ENCODE measurements around the gene ADCY7. TPM values are rescaled to one million over a fixed set of nuclear protein-coding genes. Genes with fewer than 3 reads are reported as not detected.
A peak's percentile ranks its signal among the peaks of the same experiment; 100 is the strongest.

The ADCY7 gene
- total and polyA plus RNA-seq, 9 of the 15 experiments (the other 6 are each of a cell fraction or from before 2014, with no cell fraction given): 2.3 to 108 (median 28.6) TPM

DNA sequence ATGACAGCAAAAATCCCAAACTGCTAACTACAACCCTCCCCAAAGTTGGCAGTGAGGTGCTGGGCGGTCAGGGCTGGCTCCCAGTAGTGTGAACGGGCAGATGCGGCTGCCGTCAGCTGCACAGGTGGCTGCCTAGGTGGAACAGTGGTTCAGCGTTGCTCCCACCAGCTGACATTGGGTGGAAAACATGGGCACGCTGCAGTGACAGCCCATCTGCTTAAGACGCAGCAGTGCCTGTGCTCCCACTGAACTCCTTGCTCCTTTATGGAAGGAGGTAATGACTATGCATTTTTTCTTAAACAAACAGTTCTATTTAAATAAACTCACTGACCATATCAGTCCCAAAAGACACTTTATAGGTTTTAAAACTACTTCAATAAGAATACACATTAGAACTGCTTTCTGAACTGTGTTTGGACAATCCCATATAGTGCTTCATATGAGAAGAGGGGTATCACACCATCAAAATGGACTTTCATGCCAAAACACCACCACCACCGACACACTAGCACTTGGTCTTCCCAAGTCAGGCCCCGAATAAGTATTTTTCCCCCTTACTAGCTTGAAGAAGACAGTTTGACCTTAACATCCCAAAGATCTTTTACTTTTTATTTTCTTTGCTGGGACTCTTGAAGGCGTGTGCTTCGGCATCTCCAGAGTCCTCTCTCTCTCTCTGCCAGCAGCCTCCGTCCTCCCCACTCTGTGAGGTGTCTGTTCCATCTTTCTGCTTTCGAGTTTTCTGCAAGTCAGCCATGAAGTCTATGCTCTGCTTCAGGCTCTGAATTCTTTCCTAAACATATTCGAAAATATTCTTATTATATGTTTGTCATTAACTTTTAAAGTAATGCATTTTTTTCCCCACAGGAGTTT is 68.0 kb downstream of the ADCY7 start (continued):
- TF ChIP-seq, protein P1, sequence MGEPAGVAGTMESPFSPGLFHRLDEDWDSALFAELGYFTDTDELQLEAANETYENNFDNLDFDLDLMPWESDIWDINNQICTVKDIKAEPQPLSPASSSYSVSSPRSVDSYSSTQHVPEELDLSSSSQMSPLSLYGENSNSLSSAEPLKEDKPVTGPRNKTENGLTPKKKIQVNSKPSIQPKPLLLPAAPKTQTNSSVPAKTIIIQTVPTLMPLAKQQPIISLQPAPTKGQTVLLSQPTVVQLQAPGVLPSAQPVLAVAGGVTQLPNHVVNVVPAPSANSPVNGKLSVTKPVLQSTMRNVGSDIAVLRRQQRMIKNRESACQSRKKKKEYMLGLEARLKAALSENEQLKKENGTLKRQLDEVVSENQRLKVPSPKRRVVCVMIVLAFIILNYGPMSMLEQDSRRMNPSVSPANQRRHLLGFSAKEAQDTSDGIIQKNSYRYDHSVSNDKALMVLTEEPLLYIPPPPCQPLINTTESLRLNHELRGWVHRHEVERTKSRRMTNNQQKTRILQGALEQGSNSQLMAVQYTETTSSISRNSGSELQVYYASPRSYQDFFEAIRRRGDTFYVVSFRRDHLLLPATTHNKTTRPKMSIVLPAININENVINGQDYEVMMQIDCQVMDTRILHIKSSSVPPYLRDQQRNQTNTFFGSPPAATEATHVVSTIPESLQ (CRISPR knock-in tag; IDR thresholded peaks at IDR 0.05): 0 out of 2 replicates have a peak, but pooled peaks have one; percentile 41
- TF ChIP-seq, protein P2, sequence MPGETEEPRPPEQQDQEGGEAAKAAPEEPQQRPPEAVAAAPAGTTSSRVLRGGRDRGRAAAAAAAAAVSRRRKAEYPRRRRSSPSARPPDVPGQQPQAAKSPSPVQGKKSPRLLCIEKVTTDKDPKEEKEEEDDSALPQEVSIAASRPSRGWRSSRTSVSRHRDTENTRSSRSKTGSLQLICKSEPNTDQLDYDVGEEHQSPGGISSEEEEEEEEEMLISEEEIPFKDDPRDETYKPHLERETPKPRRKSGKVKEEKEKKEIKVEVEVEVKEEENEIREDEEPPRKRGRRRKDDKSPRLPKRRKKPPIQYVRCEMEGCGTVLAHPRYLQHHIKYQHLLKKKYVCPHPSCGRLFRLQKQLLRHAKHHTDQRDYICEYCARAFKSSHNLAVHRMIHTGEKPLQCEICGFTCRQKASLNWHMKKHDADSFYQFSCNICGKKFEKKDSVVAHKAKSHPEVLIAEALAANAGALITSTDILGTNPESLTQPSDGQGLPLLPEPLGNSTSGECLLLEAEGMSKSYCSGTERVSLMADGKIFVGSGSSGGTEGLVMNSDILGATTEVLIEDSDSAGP (CRISPR knock-in tag; IDR thresholded peaks at IDR 0.05): 0 out of 2 replicates have a peak, but pooled peaks have one; percentile 22
- no peak for TF ChIP-seq RBBP5 (IDR thresholded peaks at IDR 0.05; ENCODE audit: borderline replicate concordance, insufficient read depth, low read length, poor library complexity, severe bottlenecking)
- TF ChIP-seq, protein P3, sequence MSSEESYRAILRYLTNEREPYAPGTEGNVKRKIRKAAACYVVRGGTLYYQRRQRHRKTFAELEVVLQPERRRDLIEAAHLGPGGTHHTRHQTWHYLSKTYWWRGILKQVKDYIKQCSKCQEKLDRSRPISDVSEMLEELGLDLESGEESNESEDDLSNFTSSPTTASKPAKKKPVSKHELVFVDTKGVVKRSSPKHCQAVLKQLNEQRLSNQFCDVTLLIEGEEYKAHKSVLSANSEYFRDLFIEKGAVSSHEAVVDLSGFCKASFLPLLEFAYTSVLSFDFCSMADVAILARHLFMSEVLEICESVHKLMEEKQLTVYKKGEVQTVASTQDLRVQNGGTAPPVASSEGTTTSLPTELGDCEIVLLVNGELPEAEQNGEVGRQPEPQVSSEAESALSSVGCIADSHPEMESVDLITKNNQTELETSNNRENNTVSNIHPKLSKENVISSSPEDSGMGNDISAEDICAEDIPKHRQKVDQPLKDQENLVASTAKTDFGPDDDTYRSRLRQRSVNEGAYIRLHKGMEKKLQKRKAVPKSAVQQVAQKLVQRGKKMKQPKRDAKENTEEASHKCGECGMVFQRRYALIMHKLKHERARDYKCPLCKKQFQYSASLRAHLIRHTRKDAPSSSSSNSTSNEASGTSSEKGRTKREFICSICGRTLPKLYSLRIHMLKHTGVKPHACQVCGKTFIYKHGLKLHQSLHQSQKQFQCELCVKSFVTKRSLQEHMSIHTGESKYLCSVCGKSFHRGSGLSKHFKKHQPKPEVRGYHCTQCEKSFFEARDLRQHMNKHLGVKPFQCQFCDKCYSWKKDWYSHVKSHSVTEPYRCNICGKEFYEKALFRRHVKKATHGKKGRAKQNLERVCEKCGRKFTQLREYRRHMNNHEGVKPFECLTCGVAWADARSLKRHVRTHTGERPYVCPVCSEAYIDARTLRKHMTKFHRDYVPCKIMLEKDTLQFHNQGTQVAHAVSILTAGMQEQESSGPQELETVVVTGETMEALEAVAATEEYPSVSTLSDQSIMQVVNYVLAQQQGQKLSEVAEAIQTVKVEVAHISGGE (CRISPR knock-in tag; IDR thresholded peaks at IDR 0.05): 0 out of 6 replicates have a peak, but pooled peaks of 1 of the 3 experiments have one; percentile 21
- peak; percentile 37; the same call in 1 of the 2 replicates for TF ChIP-seq ARID1B (IDR thresholded peaks at IDR 0.05)
- TF ChIP-seq TAF15 (IDR thresholded peaks at IDR 0.05; ENCODE audit: low read depth, low read length): no peak
- peak; percentile 66; the same call in 1 of the 2 replicates for TF ChIP-seq MAFK (IDR thresholded peaks at IDR 0.05; ENCODE audit: low read length)
- TF ChIP-seq, protein P4, sequence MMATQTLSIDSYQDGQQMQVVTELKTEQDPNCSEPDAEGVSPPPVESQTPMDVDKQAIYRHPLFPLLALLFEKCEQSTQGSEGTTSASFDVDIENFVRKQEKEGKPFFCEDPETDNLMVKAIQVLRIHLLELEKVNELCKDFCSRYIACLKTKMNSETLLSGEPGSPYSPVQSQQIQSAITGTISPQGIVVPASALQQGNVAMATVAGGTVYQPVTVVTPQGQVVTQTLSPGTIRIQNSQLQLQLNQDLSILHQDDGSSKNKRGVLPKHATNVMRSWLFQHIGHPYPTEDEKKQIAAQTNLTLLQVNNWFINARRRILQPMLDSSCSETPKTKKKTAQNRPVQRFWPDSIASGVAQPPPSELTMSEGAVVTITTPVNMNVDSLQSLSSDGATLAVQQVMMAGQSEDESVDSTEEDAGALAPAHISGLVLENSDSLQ (IDR thresholded peaks at IDR 0.05): peak; percentile 42; the same call in 1 of the 2 replicates
- TF ChIP-seq YBX1 (IDR thresholded peaks at IDR 0.05): no peak
- 0 out of 2 replicates have a peak, but pooled peaks have one; percentile 12 for TF ChIP-seq CXXC5 (CRISPR knock-in tag; IDR thresholded peaks at IDR 0.05)
- no peak for TF ChIP-seq ASH1L (IDR thresholded peaks at IDR 0.05; ENCODE audit: borderline replicate concordance, low read depth, partially characterized antibody)
- TF ChIP-seq, protein P5, sequence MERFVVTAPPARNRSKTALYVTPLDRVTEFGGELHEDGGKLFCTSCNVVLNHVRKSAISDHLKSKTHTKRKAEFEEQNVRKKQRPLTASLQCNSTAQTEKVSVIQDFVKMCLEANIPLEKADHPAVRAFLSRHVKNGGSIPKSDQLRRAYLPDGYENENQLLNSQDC (CRISPR knock-in tag; IDR thresholded peaks at IDR 0.05): no peak
- TF ChIP-seq, protein P6, sequence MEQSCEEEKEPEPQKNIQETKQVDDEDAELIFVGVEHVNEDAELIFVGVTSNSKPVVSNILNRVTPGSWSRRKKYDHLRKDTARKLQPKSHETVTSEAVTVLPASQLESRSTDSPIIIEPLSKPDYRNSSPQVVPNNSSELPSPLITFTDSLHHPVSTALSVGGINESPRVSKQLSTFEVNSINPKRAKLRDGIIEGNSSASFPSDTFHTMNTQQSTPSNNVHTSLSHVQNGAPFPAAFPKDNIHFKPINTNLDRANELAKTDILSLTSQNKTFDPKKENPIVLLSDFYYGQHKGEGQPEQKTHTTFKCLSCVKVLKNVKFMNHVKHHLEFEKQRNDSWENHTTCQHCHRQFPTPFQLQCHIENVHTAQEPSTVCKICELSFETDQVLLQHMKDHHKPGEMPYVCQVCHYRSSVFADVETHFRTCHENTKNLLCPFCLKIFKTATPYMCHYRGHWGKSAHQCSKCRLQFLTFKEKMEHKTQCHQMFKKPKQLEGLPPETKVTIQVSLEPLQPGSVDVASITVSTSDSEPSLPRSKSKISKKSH (CRISPR knock-in tag; IDR thresholded peaks at IDR 0.05): no peak
- peak; percentile 90 for TF ChIP-seq C11orf30 (IDR thresholded peaks at IDR 0.05; ENCODE audit: low read depth)
- TF ChIP-seq RBM15 (IDR thresholded peaks at IDR 0.05; ENCODE audit: insufficient read depth, low read length): no peak
